A549 treated with DMSO at 1 μM for 4 hours (cell line): ENCODE data around the gene TEKT1. TPM values are rescaled to one million over a fixed set of nuclear protein-coding genes. Genes with fewer than 3 reads are reported as not detected.

Source experiments
- total RNA-seq: library from RNA; stranded (reverse); fragments of 200-300 nt; extraction: Qiagen RNA extraction; gene quantifications from 5 replicates; pipeline ENCODE4 v1.2.3, GENCODE V29; 2022; ENCODE audit warnings: low read depth

The TEKT1 gene
- total RNA-seq: 0.05 TPM in 1 of 5 replicates, not detected in the others

GRCh38 chr17:6831661-6832263 is at the start of gene TEKT1:
TEKT1 (minus strand) TSS chr17:6831729; CDS start chr17:6830376, 1,353 bp downstream.

GRCh38 chr17:6775871-6776405 is 55.6 kb downstream of the TEKT1 start, which contains the start of gene FBXO39:
FBXO39 (plus strand) TSS chr17:6776215; CDS start chr17:6779869, 3,654 bp downstream.

GRCh38 chr17:6755731-6756184 is 75.8 kb downstream of the TEKT1 start, which contains the start of gene XAF1:
XAF1 (plus strand) TSS chr17:6756046; CDS start chr17:6756079, 33 bp downstream.

Other genes with a start within 250 kb of the TEKT1 start
- gene KIAA0753, start 191.0 kb downstream of the TEKT1 start, total RNA-seq: 16.5 to 22.1 TPM (median 19.6 TPM) in 5 replicates
- gene TXNDC17, start 190.7 kb downstream of the TEKT1 start, total RNA-seq: 379 to 465 TPM (median 412 TPM) in 5 replicates
- 23.0 to 35.7 TPM (median 34.1 TPM) in 5 replicates for gene MED31, start 180.1 kb downstream of the TEKT1 start, total RNA-seq
- gene C17orf100, start 180.0 kb downstream of the TEKT1 start, total RNA-seq: 2.2 to 3.0 TPM (median 2.8 TPM) in 5 replicates
- gene SLC13A5, start 118.4 kb downstream of the TEKT1 start, total RNA-seq: 0.13 to 0.24 TPM (median 0.16 TPM) in 5 replicates
- 0.03 TPM in 1 of 5 replicates, not detected in the others for gene XAF1, start 75.7 kb downstream of the TEKT1 start, total RNA-seq
- gene FBXO39, start 55.5 kb downstream of the TEKT1 start, total RNA-seq: not detected in 5 replicates
- not detected in 5 replicates for gene ALOX12, start 164.3 kb upstream of the TEKT1 start, total RNA-seq
- gene RNASEK, start 180.9 kb upstream of the TEKT1 start, total RNA-seq: 444 to 509 TPM (median 460 TPM) in 5 replicates
- 0.09 TPM in 1 of 5 replicates, not detected in the others for gene BCL6B, start 191.3 kb upstream of the TEKT1 start, total RNA-seq
- 8.0 to 13.7 TPM (median 11.4 TPM) in 5 replicates for gene SLC16A13, start 204.3 kb upstream of the TEKT1 start, total RNA-seq
- not detected in 5 replicates for gene SLC16A11, start 212.4 kb upstream of the TEKT1 start, total RNA-seq
- gene CLEC10A, start 248.5 kb upstream of the TEKT1 start, total RNA-seq: not detected in 5 replicates